CD8-positive, alpha-beta memory T cell (primary cell): Measurements from ENCODE around the gene CFAP74. TPM values are rescaled to one million over a fixed set of nuclear protein-coding genes. Genes with fewer than 3 reads are reported as not detected.

Experiments
- CTCF ChIA-PET: fragments of 350-600 bp; sonication (Branson Sonifier 250); formaldehyde crosslinking; loops from one replicate; lab custom pipeline; 2021; ENCODE audit warnings: antibody characterized with exemption; lab: Charles Lee
- POLR2A ChIA-PET: fragments of 350-600 bp; sonication (Branson Sonifier 250); formaldehyde crosslinking; loops from one replicate; lab custom pipeline; 2021; ENCODE audit warnings: antibody characterized with exemption; lab: Charles Lee
- DNase-seq, 5 donors: peaks; one replicate each; pipeline versions ENCODE4 v3.0.0 to v3.0.0-alpha.2; 2020 to 2022; ENCODE audit warnings: mixed read lengths in 1 of 5
- H3K27ac ChIP-seq: one replicate; pipeline ENCODE4 v1.7.0; 2013; ENCODE audit warnings: low read depth, mild to moderate bottlenecking, low read length, moderate library complexity
- H3K27me3 ChIP-seq: 2 replicates; pipeline ENCODE4 v1.7.0; 2013; ENCODE audit warnings: low read length, mild to moderate bottlenecking; ENCODE audit not compliant: insufficient read depth, poor library complexity, severe bottlenecking
- H3K36me3 ChIP-seq: 2 replicates; pipeline ENCODE4 v1.7.0; 2013; ENCODE audit warnings: mild to moderate bottlenecking, low read length, moderate library complexity; ENCODE audit not compliant: insufficient read depth
- H3K4me1 ChIP-seq: 2 replicates; pipeline ENCODE4 v1.7.0; 2013; ENCODE audit warnings: mild to moderate bottlenecking, low read length, moderate library complexity; ENCODE audit not compliant: insufficient read depth
- H3K4me3 ChIP-seq: 2 replicates; pipeline ENCODE4 v1.7.0; 2013; ENCODE audit warnings: mild to moderate bottlenecking, low read length
- H3K9me3 ChIP-seq: 2 replicates; pipeline ENCODE4 v1.7.0; 2013; ENCODE audit warnings: mild to moderate bottlenecking, low read length
- H3K27ac Mint-ChIP-seq, 8 donors: one replicate each; pipeline ENCODE4 v1.8.0; 2020 to 2021; ENCODE audit warnings: mixed read lengths in 8 of 8, mild to moderate bottlenecking in 6 of 8, inconsistent platforms in 3 of 8, moderate library complexity in 3 of 8
- H3K27me3 Mint-ChIP-seq, 2 donors: one replicate each; pipeline ENCODE4 v1.8.0; 2020 to 2021; ENCODE audit warnings: mixed read lengths in 2 of 2, mild to moderate bottlenecking in 1 of 2, moderate library complexity in 1 of 2
- H3K36me3 Mint-ChIP-seq, 3 donors: one replicate each; pipeline ENCODE4 v1.8.0; 2020 to 2021; ENCODE audit warnings: mixed read lengths in 3 of 3, inconsistent platforms in 1 of 3, mild to moderate bottlenecking in 1 of 3
- H3K4me1 Mint-ChIP-seq, 3 donors: one replicate each; pipeline ENCODE4 v1.8.0; 2020 to 2021; ENCODE audit warnings: mixed read lengths in 3 of 3, inconsistent platforms in 1 of 3, mild to moderate bottlenecking in 1 of 3
- H3K4me3 Mint-ChIP-seq, 7 donors: one replicate each; pipeline ENCODE4 v1.8.0; 2020 to 2021; ENCODE audit warnings: mixed read lengths in 7 of 7, mild to moderate bottlenecking in 6 of 7, moderate library complexity in 4 of 7, inconsistent platforms in 2 of 7
- H3K9me3 Mint-ChIP-seq, 5 donors: one replicate each; pipeline ENCODE4 v1.8.0; 2020 to 2022; ENCODE audit warnings: mixed read lengths in 5 of 5, mild to moderate bottlenecking in 3 of 5, moderate library complexity in 2 of 5, inconsistent platforms in 1 of 5
- polyA plus RNA-seq: library from polyadenylated mRNA; unstranded; fragments of 300-500 nt; fragmentation: Illumina TruSeq; gene quantifications from one replicate; pipeline ENCODE4 v1.2.3, GENCODE V29; 2021
- total RNA-seq, 2 experiments: library from RNA; stranded (reverse); gene quantifications; one replicate each; pipeline ENCODE4 v1.2.3, GENCODE V29; 2021

Gene CFAP74
- total and polyA plus RNA-seq, 3 experiments from 2014 or later = not detected

DNA sequence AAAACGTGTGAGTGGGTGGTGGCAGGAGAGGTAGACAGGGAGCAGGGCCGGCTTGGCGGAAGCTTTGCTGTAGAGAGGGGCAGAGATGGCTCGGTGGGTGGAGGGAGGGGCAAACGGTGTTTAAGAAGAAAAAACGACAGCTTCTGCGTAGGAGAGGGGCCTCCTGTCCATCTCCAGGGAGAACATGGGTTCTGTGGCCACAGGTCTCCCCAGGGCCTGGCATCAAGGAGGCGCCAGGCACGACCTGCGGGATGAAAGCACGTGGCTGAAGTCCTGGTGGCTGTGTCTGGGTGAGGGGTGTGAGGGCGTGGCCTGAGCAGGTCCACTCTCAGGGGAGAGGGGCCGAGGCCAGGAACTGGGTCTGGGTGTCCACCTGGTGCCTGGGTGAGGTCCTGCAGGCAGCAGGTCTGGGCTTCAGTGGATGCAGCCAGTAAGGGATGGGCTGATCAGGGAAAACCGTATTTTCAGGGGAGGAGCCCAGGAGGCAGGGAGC lies 45.7 kb upstream of the CFAP74 start:
- H3K4me1 ChIP-seq = peaks cover 25% of the 10 kb centered on the region
- Mint-ChIP-seq H3K27me3 (peaks cover 6 to 8% of the 10 kb centered on the region in 2 donors), H3K4me1 (peaks cover 13 to 43% (median 15%) of the 10 kb centered on the region in 3 donors), H3K27ac (peak overlapping the region in 7 of 8 donors; percentile 12 to 86 (median 68)), H3K9me3 (no peaks in the 10 kb centered on the region), H3K36me3 (no peaks in the 10 kb centered on the region), H3K4me3 (peak overlapping the region; percentile 66 to 90 (median 79))
- DNase-seq = no peak
- H3K27me3 ChIP-seq = no peaks in the 10 kb centered on the region
- H3K9me3 ChIP-seq = no peaks in the 10 kb centered on the region
- ChIA-PET POLR2A (interaction anchor here (1.1 kb wide), 1 partner anchor 100 kb away, joined by 3 read pairs; no protein-coding TSS in a partner anchor), CTCF (interaction anchor here (1.2 kb wide), 1 partner anchor 105 kb away, joined by 3 read pairs; no protein-coding TSS in a partner anchor)
- H3K36me3 ChIP-seq = no peaks in the 10 kb centered on the region
- H3K27ac ChIP-seq = peak overlapping the region; percentile 43
- peak overlapping the region; percentile 70 for H3K4me3 ChIP-seq

DNA sequence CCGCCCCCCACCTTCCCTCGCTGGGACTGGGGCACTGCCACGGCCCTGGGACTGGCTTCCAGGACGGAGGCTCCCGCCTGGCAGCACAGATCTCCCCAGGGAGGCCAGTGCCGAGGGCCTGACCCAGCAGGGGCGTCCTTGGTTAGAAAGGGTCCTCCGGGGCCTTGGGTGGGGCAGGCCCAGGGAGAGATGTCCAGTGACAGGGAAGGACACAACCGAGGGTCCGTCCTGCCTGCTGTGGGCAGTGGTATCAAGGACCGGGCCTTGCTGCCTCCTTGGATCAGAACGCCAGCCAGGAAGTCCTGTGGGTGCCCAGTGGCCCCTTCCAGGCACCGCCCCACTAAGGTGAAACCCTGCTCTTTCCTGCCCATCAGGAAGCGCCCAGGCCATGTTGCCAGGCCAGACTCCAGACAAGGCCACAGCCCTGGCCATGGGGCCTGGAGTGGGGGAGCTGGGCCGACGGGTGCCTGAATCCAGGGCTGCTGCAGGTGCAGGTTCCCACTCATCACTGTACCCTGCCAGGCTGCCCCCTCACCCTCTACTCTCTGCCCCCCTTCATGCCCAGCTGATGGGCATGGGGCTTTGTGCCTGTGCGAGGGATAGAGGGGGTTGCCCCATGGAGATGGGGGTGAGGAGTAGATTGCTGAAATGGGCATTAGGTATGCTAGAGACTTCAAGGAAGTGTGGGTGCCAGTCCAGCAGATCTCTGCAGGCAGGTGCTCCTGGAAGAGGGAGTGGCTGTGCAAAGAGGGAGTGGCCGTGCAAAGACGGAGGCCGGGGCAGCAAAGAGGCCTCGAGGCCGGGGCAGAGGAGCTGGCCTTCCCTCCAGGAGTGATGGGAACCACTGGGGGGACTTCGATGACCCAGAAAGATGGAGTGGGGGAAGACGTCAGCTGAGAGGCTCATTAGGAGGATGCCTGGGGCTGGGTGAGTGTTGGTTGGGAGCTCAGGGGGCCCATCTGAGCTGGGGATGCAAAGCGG lies 44.5 kb upstream of the CFAP74 start:
- peaks cover 25% of the 10 kb centered on the region for H3K4me1 ChIP-seq
- H3K27me3 ChIP-seq = no peaks in the 10 kb centered on the region
- peak overlapping the region in 4 of 8 donors; percentile 36 to 77 (median 70) for H3K27ac Mint-ChIP-seq
- no peaks in the 10 kb centered on the region for H3K9me3 Mint-ChIP-seq
- H3K9me3 ChIP-seq = no peaks in the 10 kb centered on the region
- DNase-seq = no peak
- no peaks in the 10 kb centered on the region for H3K36me3 Mint-ChIP-seq
- H3K4me1 Mint-ChIP-seq = peaks cover 17 to 40% (median 19%) of the 10 kb centered on the region in 3 donors
- ChIA-PET CTCF (interaction anchor here (1.2 kb wide), 1 partner anchor 104 kb away, joined by 3 read pairs; no protein-coding TSS in a partner anchor), POLR2A (no interaction called here)
- peak overlapping the region; percentile 44 to 91 (median 79) for H3K4me3 Mint-ChIP-seq
- H3K27ac ChIP-seq = no peak overlapping the region
- H3K27me3 Mint-ChIP-seq = peaks cover 6 to 8% of the 10 kb centered on the region in 2 donors
- H3K36me3 ChIP-seq = no peaks in the 10 kb centered on the region
- H3K4me3 ChIP-seq = no peak overlapping the region

DNA sequence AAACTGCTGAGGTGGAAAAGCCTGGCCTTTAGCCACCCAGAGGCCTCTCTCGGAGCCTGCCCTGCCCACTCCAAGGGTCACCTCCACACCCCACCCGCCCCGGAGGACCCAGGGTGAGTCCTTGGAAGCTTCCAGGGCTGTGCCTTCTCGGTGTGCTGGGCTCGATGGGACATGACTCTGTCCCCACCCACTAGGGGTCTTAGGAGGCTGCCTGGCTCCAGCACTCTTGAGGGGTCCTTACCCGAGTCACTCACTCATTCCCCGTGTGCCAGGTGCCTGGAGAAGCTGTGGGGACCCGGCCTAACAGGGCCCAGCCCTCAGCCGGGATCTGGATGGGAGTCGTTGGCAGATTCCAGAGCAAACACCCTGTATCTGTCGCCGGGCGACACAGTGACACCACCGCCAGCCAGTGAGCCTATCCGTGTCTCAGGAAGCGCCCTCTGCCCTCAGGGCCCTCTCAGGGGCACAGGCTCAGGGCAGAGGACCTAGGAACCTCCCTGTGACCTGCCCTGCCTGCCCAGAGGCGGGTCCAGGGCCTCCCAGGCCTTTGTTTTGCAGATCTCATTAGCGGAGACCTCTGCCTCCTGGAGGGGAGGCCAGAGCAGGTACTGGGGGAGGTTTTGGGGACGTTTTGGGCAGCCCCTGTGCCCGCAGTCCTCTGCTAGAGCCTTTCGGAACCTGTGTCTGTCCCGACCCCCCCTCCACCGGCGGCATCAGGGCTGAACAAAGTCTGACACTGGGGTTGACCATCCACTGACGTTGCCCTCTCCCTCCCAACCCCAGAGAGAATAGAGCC lies 43.6 kb upstream of the CFAP74 start:
- Histone ChIP-seq H3K27me3 (no peaks in the 10 kb centered on the region), H3K4me1 (peaks cover 25% of the 10 kb centered on the region), H3K27ac (no peak overlapping the region), H3K36me3 (no peaks in the 10 kb centered on the region), H3K9me3 (no peaks in the 10 kb centered on the region), H3K4me3 (no peak overlapping the region)
- no peaks in the 10 kb centered on the region for H3K9me3 Mint-ChIP-seq
- peaks cover 14 to 31% (median 19%) of the 10 kb centered on the region in 3 donors for H3K4me1 Mint-ChIP-seq
- DNase-seq = no peak
- no peak overlapping the region for H3K27ac Mint-ChIP-seq
- peak overlapping the region in 2 of 7 donors; percentile 10 to 66 for H3K4me3 Mint-ChIP-seq
- peaks cover 6 to 8% of the 10 kb centered on the region in 2 donors for H3K27me3 Mint-ChIP-seq
- POLR2A ChIA-PET = interaction anchor here (1.1 kb wide), 1 partner anchor 9 kb away, joined by 3 read pairs; no protein-coding TSS in a partner anchor
- no peaks in the 10 kb centered on the region for H3K36me3 Mint-ChIP-seq
- CTCF ChIA-PET = no interaction called here

DNA sequence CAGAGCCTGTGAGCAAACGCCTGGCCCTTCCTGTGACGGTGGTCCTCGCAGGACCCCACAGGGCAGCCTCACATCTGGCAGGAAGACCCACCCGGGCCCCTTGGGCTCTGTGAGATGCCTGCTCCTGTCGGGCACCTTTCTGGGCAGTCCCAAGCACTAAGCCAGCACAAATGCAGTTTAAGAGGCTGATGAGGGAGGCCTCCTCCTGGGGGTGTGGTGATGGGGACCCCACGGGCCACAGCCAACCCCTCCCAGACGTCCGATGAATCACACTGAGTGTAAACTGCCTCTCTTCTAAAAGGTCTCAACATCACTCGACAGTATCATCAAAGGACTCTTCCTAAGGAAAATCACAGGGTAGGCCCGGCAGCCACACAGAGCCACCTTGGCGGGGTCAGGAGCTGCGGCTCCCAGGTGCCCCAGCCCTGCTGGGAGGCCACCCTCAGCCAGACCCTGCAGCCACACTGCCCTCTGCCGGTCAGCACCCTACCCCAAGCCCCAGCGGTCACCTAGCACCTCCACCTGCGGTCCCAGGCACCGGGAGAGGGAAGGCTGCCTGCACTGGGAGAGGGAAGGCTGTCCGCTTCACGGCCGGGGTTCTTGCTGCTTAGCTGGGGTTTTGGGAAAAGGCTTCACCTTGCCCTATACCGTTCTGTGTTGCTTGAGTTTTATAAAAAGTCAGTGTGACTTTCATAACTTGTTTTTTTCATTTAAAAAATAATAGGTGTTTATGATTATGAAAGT lies 42.8 kb upstream of the CFAP74 start:
- H3K4me3 ChIP-seq = no peak overlapping the region
- H3K9me3 ChIP-seq = no peaks in the 10 kb centered on the region
- H3K27ac ChIP-seq = no peak overlapping the region
- POLR2A ChIA-PET = interaction anchor here (1.1 kb wide), 1 partner anchor 10 kb away, joined by 3 read pairs; no protein-coding TSS in a partner anchor
- Mint-ChIP-seq H3K36me3 (no peaks in the 10 kb centered on the region), H3K27me3 (peaks cover 4 to 8% of the 10 kb centered on the region in 2 donors), H3K4me3 (peak overlapping the region in 2 of 7 donors; percentile 5 to 10), H3K9me3 (no peaks in the 10 kb centered on the region), H3K4me1 (peaks cover 14 to 27% (median 19%) of the 10 kb centered on the region in 3 donors), H3K27ac (no peak overlapping the region)
- no peaks in the 10 kb centered on the region for H3K27me3 ChIP-seq
- CTCF ChIA-PET = interaction anchor here (1.7 to 2.7 kb wide), 2 partner anchors 85 to 102 kb away, joined by 11 to 27 read pairs; no protein-coding TSS in a partner anchor
- DNase-seq = peak in 1 of 5 donors; percentile 33
- H3K4me1 ChIP-seq = peaks cover 21% of the 10 kb centered on the region
- no peaks in the 10 kb centered on the region for H3K36me3 ChIP-seq

DNA sequence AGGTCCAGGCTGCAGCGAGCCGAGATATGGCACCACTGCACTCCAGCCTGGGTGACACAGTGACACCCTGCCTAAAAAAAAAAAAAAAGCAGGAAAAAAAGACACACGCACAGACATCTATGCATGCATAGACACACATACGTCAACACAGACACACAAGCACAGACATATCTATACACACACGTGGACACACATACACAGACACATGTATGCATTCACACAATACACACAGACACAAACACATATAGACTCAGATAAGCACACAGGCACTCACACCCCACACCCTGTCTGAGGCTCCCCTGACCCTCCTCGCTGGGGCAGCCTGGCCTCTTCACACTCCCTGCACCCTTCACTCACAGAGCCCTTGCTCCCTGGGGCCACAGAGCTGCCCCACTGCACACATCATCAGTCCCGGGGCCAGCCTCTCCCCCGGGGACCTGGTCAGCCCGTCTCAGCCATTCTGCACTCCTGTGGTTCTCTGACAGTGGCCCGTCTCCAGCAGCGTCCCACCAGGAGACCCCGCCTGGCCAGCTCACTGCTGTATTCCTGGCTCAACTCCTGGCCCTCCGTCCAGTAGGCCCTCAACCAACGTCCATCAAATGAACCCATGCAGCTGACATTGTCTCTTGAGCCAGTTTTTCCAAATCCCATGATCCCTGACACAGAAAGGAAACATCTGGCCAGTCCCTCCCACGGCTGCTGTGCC lies 42.0 kb upstream of the CFAP74 start:
- no peaks in the 10 kb centered on the region for H3K9me3 Mint-ChIP-seq
- H3K4me3 Mint-ChIP-seq = peak overlapping the region; percentile 13 to 71 (median 34)
- H3K27ac Mint-ChIP-seq = peak overlapping the region in 1 of 8 donors; percentile 92
- Histone ChIP-seq H3K4me3 (no peak overlapping the region), H3K36me3 (no peaks in the 10 kb centered on the region), H3K9me3 (no peaks in the 10 kb centered on the region), H3K4me1 (peaks cover 16% of the 10 kb centered on the region), H3K27me3 (no peaks in the 10 kb centered on the region), H3K27ac (no peak overlapping the region)
- H3K36me3 Mint-ChIP-seq = no peaks in the 10 kb centered on the region
- CTCF ChIA-PET = interaction anchor here (1.1 to 2.7 kb wide), 21 partner anchors 8 to 431 kb away, joined by 3 to 27 read pairs (median 4); partner anchors contain the start of gene CALML6
- peaks cover 4 to 8% of the 10 kb centered on the region in 2 donors for H3K27me3 Mint-ChIP-seq
- peaks cover 14 to 26% (median 19%) of the 10 kb centered on the region in 3 donors for H3K4me1 Mint-ChIP-seq
- no peak for DNase-seq
- POLR2A ChIA-PET = interaction anchor here (1.1 kb wide), 1 partner anchor 11 kb away, joined by 3 read pairs; no protein-coding TSS in a partner anchor

DNA sequence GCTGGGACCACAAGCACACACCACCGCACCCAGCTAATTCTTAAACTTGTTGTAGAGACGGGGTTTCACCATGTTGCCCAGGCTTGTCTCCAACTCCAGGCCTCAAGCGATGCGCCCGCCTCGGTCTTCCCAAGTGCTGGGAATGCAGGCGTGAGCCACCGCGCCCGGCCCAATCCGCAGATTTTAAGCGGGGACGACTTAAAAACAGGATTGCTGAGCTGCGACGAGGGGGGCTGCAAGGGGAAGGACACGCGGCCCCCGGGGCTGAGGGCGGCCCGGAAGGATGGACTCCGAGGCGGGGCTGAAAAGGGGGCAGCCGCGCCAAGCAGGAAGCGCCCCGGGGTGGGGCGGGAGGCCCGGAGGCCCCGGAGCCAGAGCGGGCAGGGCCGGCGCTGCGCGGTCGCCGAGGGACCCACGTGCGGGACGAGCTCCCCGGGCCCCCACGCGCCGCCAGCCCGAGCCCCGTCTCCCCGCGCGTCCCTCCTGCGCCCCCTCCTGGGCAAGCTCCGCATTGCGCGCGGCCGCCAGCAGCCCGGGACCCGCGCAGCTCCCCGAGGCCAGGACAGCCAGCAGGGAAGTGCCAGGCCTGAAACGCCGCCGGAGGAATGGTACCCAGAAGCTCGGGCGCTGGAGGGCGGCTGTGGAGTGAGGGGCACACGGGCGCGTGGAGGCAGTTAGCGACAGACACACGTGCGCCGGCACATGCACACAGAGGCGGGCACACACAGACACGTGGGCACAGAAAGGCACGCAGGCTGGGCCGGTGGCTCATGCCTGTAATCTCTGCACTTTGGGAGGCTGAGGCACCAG lies 41.1 kb upstream of the CFAP74 start:
- Mint-ChIP-seq H3K4me3 (peak overlapping the region; percentile 13 to 65 (median 53)), H3K4me1 (peaks cover 14 to 26% (median 19%) of the 10 kb centered on the region in 3 donors), H3K27me3 (peaks cover 4 to 8% of the 10 kb centered on the region in 2 donors), H3K27ac (peak overlapping the region in 2 of 8 donors; percentile 21 to 29), H3K9me3 (no peaks in the 10 kb centered on the region), H3K36me3 (no peaks in the 10 kb centered on the region)
- peaks cover 16% of the 10 kb centered on the region for H3K4me1 ChIP-seq
- peak; percentile 79 to 84 (median 79) for DNase-seq
- H3K4me3 ChIP-seq = no peak overlapping the region
- H3K27me3 ChIP-seq = no peaks in the 10 kb centered on the region
- H3K27ac ChIP-seq = no peak overlapping the region
- POLR2A ChIA-PET = no interaction called here
- no peaks in the 10 kb centered on the region for H3K9me3 ChIP-seq
- CTCF ChIA-PET = interaction anchor here (0.7 to 2.7 kb wide), 31 partner anchors 9 to 430 kb away, joined by 3 to 27 read pairs (median 4); partner anchors contain the start of genes CALML6 and TMEM52
- no peaks in the 10 kb centered on the region for H3K36me3 ChIP-seq
